ENCODE measurements around the gene PAIP1.

GRCh38 chr5:43584166-43584699 lies 27.4 kb upstream of the PAIP1 start:
- TF ChIP-seq CTCF (IDR thresholded peaks at IDR 0.05; ENCODE audit: low read length) (no peak), EZH2 (IDR thresholded peaks at IDR 0.05; ENCODE audit: borderline replicate concordance, low read length) (no peak)
